KG1 (cell line): Measurements from ENCODE around the gene SLC16A12.

ENCODE experiments used
- DNase-seq: peaks from one replicate; lab custom pipeline; 2025; lab: John Stamatoyannopoulos, UW

The SLC16A12 gene

DNA sequence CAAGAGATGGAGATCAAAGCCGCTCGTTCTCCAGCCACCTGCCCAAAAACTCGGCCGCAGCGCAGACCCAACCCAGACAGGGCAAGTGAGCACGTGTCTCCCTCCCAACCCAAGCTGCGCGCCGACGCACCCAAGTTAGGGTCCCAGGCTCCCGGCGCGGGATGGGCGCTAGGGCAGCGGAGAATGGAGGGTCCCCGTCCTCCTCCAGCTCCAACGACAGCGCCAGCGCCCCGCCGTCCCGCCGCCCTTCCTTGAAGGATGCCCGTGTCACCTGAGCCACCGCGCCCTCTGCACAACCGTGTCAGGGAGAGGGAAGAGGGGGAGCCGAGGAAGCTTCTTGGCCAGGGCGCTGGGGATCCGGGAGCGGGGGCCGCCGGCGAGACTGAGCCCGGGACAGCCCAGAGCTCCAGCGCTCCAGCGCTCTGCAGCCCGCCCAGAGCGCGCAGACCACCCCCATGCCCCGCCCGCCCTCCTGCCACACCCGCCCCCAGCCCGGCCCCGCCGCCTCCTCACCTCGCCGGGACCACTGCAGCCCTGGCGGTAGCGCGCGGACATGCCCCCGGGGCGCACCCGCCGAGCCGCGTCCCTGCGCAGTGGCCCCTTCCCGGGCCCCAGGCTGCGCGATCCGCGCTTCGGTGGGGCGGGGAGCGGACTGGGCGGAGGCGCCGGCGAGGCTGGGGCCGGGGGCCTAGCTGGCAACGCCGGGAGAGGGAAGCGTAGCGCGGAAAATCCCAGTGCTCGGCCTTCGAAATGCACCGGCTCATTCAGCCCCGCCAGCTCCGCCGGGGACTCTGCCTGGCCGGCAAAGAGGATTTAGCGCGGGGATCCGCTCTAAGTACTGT, at the start of gene SLC16A12:
Gene SLC16A12, minus strand, starts transcription at position 424 of the 842 bp plus-strand sequence. CDS start 73,016 bp downstream, outside the sequence.
- no peak for DNase-seq

DNA sequence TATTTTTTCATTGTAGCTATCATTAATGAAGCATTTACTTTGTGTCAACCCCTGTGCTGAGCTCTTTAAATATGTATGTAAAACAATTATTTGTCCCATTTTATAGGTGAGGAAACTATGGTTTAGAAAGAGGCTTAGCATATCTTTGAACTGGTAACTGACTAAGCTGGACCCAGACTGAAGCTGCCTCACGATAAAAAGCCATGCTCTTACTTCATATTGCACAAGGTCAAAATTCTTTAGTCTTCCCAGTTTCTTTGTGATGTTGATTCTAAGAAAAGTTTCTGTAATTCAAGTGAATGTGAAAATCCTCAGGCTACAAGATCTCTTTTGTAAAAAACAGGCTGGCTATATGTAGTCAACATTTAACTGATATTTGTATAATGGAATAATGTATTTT, 46.6 kb upstream of the SLC16A12 start:
- no peak for DNase-seq

DNA sequence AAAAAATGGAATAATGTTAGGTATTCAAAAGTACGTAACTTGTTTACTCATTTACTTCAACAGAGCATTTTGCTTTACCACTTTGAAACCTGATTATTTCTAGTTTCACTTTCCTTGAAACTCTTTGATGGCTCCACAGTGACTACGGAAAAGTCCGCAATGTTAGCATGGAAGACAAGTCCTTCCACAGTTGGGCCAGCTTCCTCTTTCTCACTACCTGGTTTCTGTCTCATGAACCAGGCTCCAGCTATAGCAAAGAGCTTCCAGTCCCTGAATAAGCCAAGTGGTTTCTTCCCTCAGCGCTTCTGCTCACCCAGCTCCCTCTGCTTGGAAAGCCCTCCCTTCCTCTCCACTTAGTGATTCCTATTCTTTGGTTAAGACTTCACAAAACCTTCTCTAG, 44.8 kb upstream of the SLC16A12 start:
- DNase-seq, result no peak

- DNase-seq, result no peak
Observed at GRCh38 chr10:89576696-89577095, 41.3 kb upstream of the SLC16A12 start.

DNA sequence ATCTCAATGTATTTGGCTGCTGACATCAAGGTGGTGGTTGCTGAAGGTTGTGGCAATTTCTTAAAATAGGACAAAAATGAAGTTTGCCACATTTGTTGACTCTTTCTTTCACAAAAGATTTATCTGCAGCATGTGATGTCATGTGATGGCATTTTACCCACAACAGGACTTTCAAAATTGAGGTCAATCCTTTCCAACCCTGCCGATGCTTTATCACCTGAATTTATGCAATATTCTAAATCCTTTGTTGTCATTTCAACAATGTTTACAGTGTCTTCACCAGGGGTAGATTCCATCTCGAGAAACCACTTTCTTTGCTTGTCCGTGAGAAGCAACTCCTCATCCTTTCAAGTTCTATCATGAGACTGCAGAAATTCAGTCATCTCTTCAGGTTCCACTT, 40.6 kb upstream of the SLC16A12 start:
- DNase-seq, result no peak

DNA sequence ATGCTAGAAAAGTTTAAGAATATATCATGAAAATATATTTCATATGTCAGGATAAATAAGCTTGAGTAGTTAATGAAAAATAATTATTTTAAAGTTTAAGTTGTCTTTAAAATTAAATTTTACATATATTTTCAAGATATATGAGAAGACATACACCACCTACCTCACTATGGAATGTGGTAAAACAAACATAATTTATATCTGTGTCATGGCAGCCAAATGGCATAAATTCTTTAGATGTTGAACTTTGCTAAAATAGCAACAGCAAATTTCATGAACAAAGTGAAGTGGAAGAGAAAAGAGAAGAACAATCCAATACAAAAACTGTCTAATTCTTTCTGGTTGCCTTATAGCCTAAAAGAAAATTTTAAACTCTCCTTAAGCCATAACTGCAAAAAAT, 39.6 kb upstream of the SLC16A12 start:
- no peak for DNase-seq

DNA sequence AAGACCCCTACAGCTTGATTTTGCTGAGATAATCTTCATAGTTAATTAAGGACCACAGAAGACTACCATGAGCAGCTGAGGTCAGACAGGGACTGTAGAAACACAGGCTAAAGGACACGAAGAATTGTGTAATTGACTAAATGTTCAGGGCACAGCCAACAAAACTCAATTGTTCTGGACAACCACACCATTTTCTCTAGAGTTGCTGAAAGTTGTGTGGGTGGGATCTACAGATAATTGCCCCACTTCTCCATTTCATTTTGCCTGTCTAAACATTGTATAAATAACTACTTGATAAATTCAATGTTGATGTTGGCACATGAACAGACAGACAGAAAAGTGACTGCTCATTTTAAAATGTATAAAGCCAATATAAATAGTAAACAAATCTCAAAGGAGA, 39.0 kb upstream of the SLC16A12 start:
- DNase-seq, result no peak

DNA sequence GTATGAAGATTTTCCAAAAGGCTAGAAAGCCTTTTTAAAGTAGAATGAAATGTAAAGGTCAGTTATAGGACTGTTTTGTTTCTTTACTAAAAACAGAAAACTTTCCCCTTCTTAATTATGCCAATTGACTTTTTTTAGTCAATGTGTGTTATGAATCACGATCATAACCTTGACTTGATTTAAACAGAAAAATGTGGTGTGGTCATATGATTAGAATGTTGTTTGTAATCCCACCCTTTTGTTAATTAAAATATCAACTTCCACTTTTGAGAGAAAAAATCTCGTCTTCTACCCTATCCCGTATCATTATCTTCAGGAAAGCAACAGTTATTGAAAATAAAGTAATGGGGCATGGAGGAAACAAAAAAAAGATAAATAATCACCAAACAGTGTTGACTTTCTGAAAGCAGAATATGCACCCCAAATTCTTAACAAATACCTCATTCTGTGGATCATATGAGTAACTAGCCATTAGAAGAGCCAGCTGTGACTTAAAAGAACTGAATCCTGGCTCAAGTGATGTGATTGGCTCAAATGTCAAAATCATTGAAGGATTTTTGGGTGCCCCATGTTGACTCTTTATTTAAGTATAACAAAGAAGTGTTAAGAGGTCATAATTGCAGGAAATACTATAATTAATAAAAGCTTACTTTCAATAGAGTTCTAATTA, 32.3 kb upstream of the SLC16A12 start:
- no peak for DNase-seq

- no peak for DNase-seq
Observed at GRCh38 chr10:89566992-89567391, 31.6 kb upstream of the SLC16A12 start.

- DNase-seq, result no peak
Observed at GRCh38 chr10:89566095-89566950, 30.9 kb upstream of the SLC16A12 start.

- DNase-seq, result no peak
Observed at GRCh38 chr10:89565180-89565579, 29.8 kb upstream of the SLC16A12 start.

DNA sequence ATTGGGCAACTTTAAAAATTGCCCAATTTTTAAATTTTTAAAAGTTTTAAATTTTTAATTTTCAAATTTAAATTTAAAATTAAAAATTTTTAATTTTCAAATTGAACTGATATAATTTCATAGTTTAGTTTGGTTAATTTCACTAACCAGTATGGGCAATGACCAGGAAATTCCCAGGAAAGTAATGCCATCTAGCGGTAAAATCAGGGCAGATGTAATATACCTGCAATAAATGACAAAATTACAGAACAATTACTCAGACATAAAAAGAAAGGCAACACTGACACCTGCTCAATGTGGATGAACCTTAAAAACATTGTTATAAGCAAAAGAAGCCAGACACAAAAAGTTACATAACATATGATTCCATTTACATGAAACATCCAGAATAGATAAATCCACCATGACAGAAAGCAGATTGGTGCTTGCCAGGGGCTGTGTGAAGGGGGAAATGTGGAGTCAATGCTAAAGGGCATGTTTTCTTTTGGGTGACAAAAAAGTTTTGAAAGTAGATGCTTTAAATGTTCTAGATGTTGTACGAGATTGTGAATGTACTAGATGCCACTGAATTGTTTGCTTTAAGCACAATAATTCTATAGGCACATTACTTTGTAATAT, 28.6 kb upstream of the SLC16A12 start:
- no peak for DNase-seq

DNA sequence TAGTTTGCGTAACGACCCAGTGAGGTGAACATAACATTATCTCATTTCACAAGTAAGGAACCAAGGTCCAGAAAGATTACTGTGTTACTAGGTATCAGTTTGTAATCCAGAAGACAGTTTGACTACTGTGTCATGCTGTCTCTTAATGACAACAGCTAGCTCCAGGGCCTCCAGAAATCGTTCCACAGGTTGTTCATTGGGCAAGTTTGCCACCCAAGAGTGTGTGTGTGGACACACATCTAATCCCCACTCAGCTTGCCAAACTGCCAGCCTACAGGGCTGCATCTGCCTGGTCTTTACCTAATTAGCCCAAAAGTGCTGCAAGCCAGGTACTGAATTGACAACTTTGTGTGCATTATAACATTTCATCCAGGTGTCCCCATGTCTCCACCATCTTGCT, 27.9 kb upstream of the SLC16A12 start:
- no peak for DNase-seq

DNA sequence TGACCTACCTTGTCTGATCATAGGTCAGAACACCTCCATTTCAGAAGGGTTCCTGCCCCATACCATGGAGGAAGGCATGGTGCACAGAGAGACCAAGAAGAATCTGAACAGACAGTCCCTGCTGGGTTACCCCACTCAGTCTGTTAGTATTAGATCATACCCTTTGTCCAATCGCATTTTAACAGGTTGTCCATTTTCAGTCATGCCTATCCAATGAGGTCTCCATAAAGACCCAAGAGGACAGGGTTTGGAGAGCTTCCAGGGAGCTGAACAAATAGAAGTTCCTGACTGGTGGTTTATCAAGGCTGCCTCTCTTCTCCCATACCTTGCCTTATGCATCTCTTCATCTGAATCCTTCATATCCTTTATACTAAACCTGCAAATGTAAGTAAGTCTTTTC, 21.2 kb upstream of the SLC16A12 start:
- no peak for DNase-seq

DNA sequence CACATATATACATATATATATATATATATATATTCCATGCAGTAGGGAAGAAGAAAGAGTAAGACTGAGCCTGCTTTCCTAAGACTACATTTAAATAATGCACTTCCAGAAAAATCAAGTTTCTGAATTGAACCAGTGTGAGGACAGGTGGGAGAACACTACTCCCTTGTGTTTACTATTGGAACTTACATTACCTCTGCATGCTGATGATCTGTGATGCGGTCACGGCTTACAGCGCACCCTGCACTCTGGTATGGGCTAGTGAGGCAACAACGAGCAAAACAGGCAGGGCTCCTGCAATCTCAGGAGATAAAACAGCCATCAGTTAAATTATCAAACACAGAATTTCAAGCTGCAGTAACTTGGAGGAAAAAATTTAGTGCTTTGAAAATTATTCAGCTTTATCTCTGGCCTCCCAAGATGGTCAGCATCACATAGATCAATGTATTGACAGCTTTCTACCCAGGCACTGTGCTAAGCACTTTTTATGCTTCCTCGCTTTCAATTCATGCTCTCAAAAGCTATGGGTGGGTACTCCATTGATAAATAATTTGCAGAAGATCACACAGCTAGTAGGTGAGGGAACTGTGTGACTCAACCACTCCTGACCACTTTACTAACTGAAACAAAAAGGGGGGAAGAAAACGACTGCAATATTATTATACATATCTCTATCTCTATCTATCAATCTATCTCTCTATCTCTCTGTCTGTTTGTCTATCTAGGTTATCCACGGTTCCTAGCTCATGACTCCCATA, 20.5 kb upstream of the SLC16A12 start:
- no peak for DNase-seq

DNA sequence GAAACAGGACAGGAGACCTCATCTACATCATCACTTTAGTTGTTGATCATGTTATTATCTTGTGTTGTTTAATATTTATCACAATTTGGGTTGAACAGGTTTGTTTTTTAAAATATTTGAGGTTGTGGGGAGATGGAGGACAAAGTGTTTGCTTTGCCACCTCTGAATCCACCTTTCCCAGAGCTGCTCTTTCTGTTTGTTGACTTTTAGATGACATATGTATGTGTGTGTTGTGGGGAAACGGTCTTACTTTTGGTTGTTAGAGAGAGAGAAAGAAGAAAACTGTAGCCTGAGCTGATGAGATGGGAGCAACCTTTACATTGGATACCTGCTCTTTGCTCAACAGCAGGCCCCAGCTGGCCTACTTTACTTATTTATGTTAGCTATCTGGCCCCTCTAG, 19.0 kb upstream of the SLC16A12 start:
- no peak for DNase-seq

DNA sequence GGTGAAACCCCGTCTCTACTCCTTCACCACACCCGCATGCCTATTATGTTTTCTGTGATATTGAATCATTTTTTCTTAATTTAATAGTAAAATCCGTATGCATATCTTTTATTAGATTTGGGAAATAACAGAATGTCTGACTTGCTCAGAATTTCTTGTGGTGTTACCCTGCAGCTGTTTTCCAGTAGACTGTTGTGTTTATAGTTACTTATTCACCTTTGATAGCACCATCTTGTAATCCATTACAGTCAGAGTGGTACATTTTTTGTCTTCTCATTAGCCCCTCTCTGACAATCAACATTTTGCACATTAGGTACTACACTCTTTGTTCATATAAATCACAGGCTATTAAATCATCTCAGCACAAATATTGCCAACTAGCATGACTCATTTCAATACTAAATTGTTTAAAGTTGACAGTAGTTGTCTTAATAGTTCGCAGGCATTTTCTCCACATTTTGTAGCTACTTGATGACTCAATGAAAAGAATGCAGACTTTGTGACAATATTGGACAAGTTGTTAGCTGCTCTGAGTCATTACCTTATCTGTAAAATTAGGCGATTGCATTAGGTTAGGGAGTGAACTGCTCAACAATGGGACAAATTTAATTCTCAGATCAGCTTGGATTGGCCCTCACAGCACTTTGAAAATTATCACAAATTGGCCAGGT, 17.8 kb upstream of the SLC16A12 start:
- no peak for DNase-seq

GRCh38 chr10:89552213-89552612, 16.8 kb upstream of the SLC16A12 start:
- DNase-seq, result no peak

- DNase-seq, result no peak
Observed at GRCh38 chr10:89550509-89550908, 15.1 kb upstream of the SLC16A12 start.

GRCh38 chr10:89549510-89549909, 14.1 kb upstream of the SLC16A12 start:
- no peak for DNase-seq

DNA sequence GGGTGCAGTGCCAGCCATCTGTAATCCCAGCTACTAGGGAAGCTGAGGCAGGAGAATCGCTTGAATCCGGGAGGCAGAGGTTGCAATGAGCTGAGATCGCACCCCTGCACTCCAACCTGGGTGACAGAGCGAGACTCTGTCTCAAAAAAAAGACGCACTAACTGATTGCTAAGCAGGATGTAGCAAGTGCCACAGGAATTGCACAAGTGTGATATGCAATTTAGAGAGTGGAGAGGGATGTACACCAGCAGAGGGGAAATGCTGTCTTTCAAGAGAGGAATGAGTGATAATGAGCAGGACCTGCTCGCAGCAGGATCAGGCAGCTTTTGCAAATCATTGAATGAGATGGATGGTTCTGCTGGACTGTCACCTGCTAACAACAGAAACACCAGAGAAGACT, 13.3 kb upstream of the SLC16A12 start:
- DNase-seq, result no peak
